AG09319 (cell line): ENCODE data around the gene GFAP.
"Not testable (repeated sequence)": the region's sequence is repeated elsewhere in the genome, so short reads cannot be mapped to it uniquely, and the experiment has no call there.

Experiments
- DNase-seq: peaks from one replicate; pipeline ENCODE4 v3.0.0-alpha.2; 2010; ENCODE audit warnings: low read depth; ENCODE audit errors: extremely low read depth
- CTCF ChIP-seq: IDR thresholded peaks from 2 replicates; pipeline ENCODE4 v1.5.1; 2011; ENCODE audit warnings: low read depth, mild to moderate bottlenecking, inconsistent platforms, low read length, moderate library complexity

GFAP gene

GRCh38 chr17:44952946-44953475 lies 37.7 kb upstream of the GFAP start:
- no peak for TF ChIP-seq CTCF
- DNase-seq: no peak

- no peak for TF ChIP-seq CTCF
- no peak for DNase-seq
These were observed 33.1 kb upstream of the GFAP start for GRCh38 chr17:44948315-44948795.

- DNase-seq: peak; percentile 85
- no peak for TF ChIP-seq CTCF
These were observed 32.4 kb upstream of the GFAP start, which contains the start of gene KIF18B for GRCh38 chr17:44947461-44948314. Gene KIF18B, minus strand, starts transcription at chr17:44947773. Its CDS starts 11,429 bp downstream, at chr17:44936344.

- DNase-seq: not testable (repeated sequence)
These were observed 30.4 kb upstream of the GFAP start for GRCh38 chr17:44945652-44946051.

- TF ChIP-seq CTCF: no peak
- DNase-seq: no peak
These were observed 27.2 kb upstream of the GFAP start for GRCh38 chr17:44942456-44942855.

- TF ChIP-seq CTCF: no peak
- DNase-seq: no peak
These were observed 26.5 kb upstream of the GFAP start for GRCh38 chr17:44941712-44942331.

- no peak for TF ChIP-seq CTCF
- no peak for DNase-seq
These were observed 25.5 kb upstream of the GFAP start for GRCh38 chr17:44940768-44941167.
